Endodermal cell (in vitro differentiated cells): ENCODE measurements around the gene NEDD4L. TPM values are rescaled to one million over a fixed set of nuclear protein-coding genes. Genes with fewer than 3 reads are reported as not detected.

Source experiments
- DNase-seq: peaks from one replicate; pipeline ENCODE4 v3.0.0-alpha.2; 2017
- H3K27ac ChIP-seq: 2 replicates; pipeline ENCODE4 v1.5.1; 2013; ENCODE audit warnings: mild to moderate bottlenecking, low read depth, low read length, moderate library complexity
- H3K27me3 ChIP-seq: 2 replicates; pipeline ENCODE4 v1.6.1; 2013; ENCODE audit warnings: mild to moderate bottlenecking, low read length, moderate library complexity; ENCODE audit not compliant: insufficient read depth, control insufficient read depth, poor library complexity, severe bottlenecking
- H3K36me3 ChIP-seq: 2 replicates; pipeline ENCODE4 v1.7.0; 2013; ENCODE audit warnings: mild to moderate bottlenecking, low read length, moderate library complexity; ENCODE audit not compliant: control insufficient read depth, insufficient read depth
- H3K4me1 ChIP-seq: one replicate; pipeline ENCODE4 v1.7.0; 2013; ENCODE audit warnings: low read length; ENCODE audit not compliant: control insufficient read depth, insufficient read depth
- H3K4me3 ChIP-seq: 2 replicates; pipeline ENCODE4 v1.5.1; 2013; ENCODE audit warnings: mild to moderate bottlenecking, low read length, moderate library complexity
- H3K9ac ChIP-seq: 2 replicates; pipeline ENCODE4 v1.6.1; 2013; ENCODE audit warnings: mild to moderate bottlenecking, low read length, moderate library complexity; ENCODE audit not compliant: poor library complexity, severe bottlenecking; ENCODE audit errors: extremely low read depth
- H3K9me3 ChIP-seq: 2 replicates; pipeline ENCODE4 v1.6.1; 2013; ENCODE audit warnings: mild to moderate bottlenecking, low read length, moderate library complexity; ENCODE audit not compliant: control insufficient read depth
- H3K27ac Mint-ChIP-seq: 2 replicates; pipeline ENCODE4 v1.8.0; 2020; ENCODE audit warnings: mixed read lengths
- H3K27me3 Mint-ChIP-seq: 2 replicates; pipeline ENCODE4 v1.8.0; 2021; ENCODE audit warnings: mild to moderate bottlenecking, mixed read lengths; ENCODE audit not compliant: insufficient read depth
- H3K36me3 Mint-ChIP-seq: 2 replicates; pipeline ENCODE4 v1.8.0; 2020; ENCODE audit warnings: low read depth, mixed read lengths
- H3K4me1 Mint-ChIP-seq: 2 replicates; pipeline ENCODE4 v1.8.0; 2020; ENCODE audit warnings: mixed read lengths
- H3K4me3 Mint-ChIP-seq: 2 replicates; pipeline ENCODE4 v1.8.0; 2020; ENCODE audit warnings: mild to moderate bottlenecking, moderate library complexity, mixed read lengths
- H3K9me3 Mint-ChIP-seq: 2 replicates; pipeline ENCODE4 v1.8.0; 2020; ENCODE audit warnings: mild to moderate bottlenecking, mixed read lengths
- WGBS, 2 experiments: methylation state at CpG; one replicate each; pipeline versions ENCODE4 v1.1.5 to v1.1.7; 2013; ENCODE audit warnings: missing lambda C conversion rate in 2 of 2, mixed read lengths in 1 of 2; ENCODE audit not compliant: insufficient coverage in 1 of 2, insufficient read length in 1 of 2; 5-methylcytosine and 5-hydroxymethylcytosine counted together
- total RNA-seq, 2 donors: library from RNA; stranded (reverse); fragmentation: NEBNext Ultra II Directional in 1 of 2; extraction: Animal tissue kit (Norgen Biotek cat#: 25700) in 1 of 2; gene quantifications; 2 replicates in 1 of 2; 3 replicates in 1 of 2; pipeline ENCODE4 v1.2.1, GENCODE V29; 2021
- TF ChIP-seq, protein P1 (sequence below): fragments of 200-600 bp; sonication (generic); conservative IDR thresholded peaks from 2 replicates; pipeline ENCODE4 v1.5.0; 2021; ENCODE audit warnings: antibody characterized with exemption, mild to moderate bottlenecking

NEDD4L gene
- total RNA-seq, 2 donors from 2014 or later: 70.5 to 75.3 TPM

GRCh38 chr18:58152891-58153290 lies 108.9 kb downstream of the NEDD4L start:
- no peaks in the 10 kb centered on the region for H3K4me1 ChIP-seq
- no peak overlapping the region for H3K27ac ChIP-seq
- no peak overlapping the region for H3K4me3 ChIP-seq
- H3K9me3 ChIP-seq: no peaks in the 10 kb centered on the region
- no peak for DNase-seq
- peaks cover 10% of the 10 kb centered on the region for H3K4me1 Mint-ChIP-seq
- TF ChIP-seq, protein P1, sequence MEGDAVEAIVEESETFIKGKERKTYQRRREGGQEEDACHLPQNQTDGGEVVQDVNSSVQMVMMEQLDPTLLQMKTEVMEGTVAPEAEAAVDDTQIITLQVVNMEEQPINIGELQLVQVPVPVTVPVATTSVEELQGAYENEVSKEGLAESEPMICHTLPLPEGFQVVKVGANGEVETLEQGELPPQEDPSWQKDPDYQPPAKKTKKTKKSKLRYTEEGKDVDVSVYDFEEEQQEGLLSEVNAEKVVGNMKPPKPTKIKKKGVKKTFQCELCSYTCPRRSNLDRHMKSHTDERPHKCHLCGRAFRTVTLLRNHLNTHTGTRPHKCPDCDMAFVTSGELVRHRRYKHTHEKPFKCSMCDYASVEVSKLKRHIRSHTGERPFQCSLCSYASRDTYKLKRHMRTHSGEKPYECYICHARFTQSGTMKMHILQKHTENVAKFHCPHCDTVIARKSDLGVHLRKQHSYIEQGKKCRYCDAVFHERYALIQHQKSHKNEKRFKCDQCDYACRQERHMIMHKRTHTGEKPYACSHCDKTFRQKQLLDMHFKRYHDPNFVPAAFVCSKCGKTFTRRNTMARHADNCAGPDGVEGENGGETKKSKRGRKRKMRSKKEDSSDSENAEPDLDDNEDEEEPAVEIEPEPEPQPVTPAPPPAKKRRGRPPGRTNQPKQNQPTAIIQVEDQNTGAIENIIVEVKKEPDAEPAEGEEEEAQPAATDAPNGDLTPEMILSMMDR: no peak
- H3K27me3 ChIP-seq: no peaks in the 10 kb centered on the region
- no peaks in the 10 kb centered on the region for H3K9me3 Mint-ChIP-seq
- no peaks in the 10 kb centered on the region for H3K27me3 Mint-ChIP-seq
- H3K9ac ChIP-seq: no peak overlapping the region
- no peaks in the 10 kb centered on the region for H3K36me3 ChIP-seq
- 87 to 96% methylated on average over 2 to 3 of the region's 3 CpGs for WGBS, 2 experiments
- no peak overlapping the region for H3K4me3 Mint-ChIP-seq
- no peak overlapping the region for H3K27ac Mint-ChIP-seq
- H3K36me3 Mint-ChIP-seq: no peaks in the 10 kb centered on the region

- peaks cover 11% of the 10 kb centered on the region for H3K4me1 Mint-ChIP-seq
- 80 to 100% methylated on average over 3 to 9 of the region's 9 CpGs for WGBS, 2 experiments
- H3K9ac ChIP-seq: no peak overlapping the region
- H3K4me1 ChIP-seq: no peaks in the 10 kb centered on the region
- no peak overlapping the region for H3K27ac Mint-ChIP-seq
- TF ChIP-seq, protein P1: no peak
- no peak overlapping the region for H3K4me3 Mint-ChIP-seq
- H3K27ac ChIP-seq: no peak overlapping the region
- H3K9me3 Mint-ChIP-seq: no peaks in the 10 kb centered on the region
- no peaks in the 10 kb centered on the region for H3K36me3 Mint-ChIP-seq
- no peaks in the 10 kb centered on the region for H3K27me3 Mint-ChIP-seq
- H3K4me3 ChIP-seq: no peak overlapping the region
- DNase-seq: no peak
- no peaks in the 10 kb centered on the region for H3K9me3 ChIP-seq
- H3K27me3 ChIP-seq: no peaks in the 10 kb centered on the region
- H3K36me3 ChIP-seq: no peaks in the 10 kb centered on the region
These were observed 112.5 kb downstream of the NEDD4L start for GRCh38 chr18:58156516-58156915.

- H3K9me3 Mint-ChIP-seq: no peaks in the 10 kb centered on the region
- no peaks in the 10 kb centered on the region for H3K9me3 ChIP-seq
- H3K9ac ChIP-seq: no peak overlapping the region
- no peaks in the 10 kb centered on the region for H3K36me3 ChIP-seq
- no peaks in the 10 kb centered on the region for H3K36me3 Mint-ChIP-seq
- no peak overlapping the region for H3K27ac Mint-ChIP-seq
- H3K27ac ChIP-seq: no peak overlapping the region
- no peaks in the 10 kb centered on the region for H3K27me3 Mint-ChIP-seq
- 80 to 94% methylated on average over 1 to 3 of the region's 3 CpGs for WGBS, 2 experiments
- peaks cover 15% of the 10 kb centered on the region for H3K4me1 Mint-ChIP-seq
- no peaks in the 10 kb centered on the region for H3K27me3 ChIP-seq
- TF ChIP-seq, protein P1: no peak
- no peak overlapping the region for H3K4me3 Mint-ChIP-seq
- no peaks in the 10 kb centered on the region for H3K4me1 ChIP-seq
- no peak for DNase-seq
- no peak overlapping the region for H3K4me3 ChIP-seq
These were observed 113.2 kb downstream of the NEDD4L start for GRCh38 chr18:58157237-58157636.
